HepG2 (cell line): ENCODE results near the gene SLC29A3. TPM values are rescaled to one million over a fixed set of nuclear protein-coding genes. Genes with fewer than 3 reads are reported as not detected.

Source experiments
- ARNT2 ChIP-seq: sonication (generic); formaldehyde crosslinking; IDR thresholded peaks from 2 replicates; pipeline ENCODE4 v1.8.0; 2022; ENCODE audit warnings: mild to moderate bottlenecking, low read depth, missing genetic modification reagents, moderate library complexity
- CHD2 ChIP-seq: IDR thresholded peaks from 2 replicates; pipeline ENCODE4 v1.6.1; 2011; ENCODE audit warnings: low read depth, low read length, improper control_type of control experiment
- FOXP1 ChIP-seq, 2 experiments: fragments of 450-650 bp in 1 of 2; IDR thresholded peaks; 2 replicates each; pipeline ENCODE4 v1.6.1; 2017 to 2018; ENCODE audit warnings: antibody characterized with exemption in 1 of 2
- HOXD1 ChIP-seq: sonication (generic); formaldehyde crosslinking; IDR thresholded peaks from 2 replicates; pipeline ENCODE4 v1.5.0; 2020; ENCODE audit warnings: missing genetic modification reagents
- SP1 ChIP-seq, 2 experiments: fragments of 450-650 bp in 1 of 2; sonication (generic) in 1 of 2; formaldehyde crosslinking in 1 of 2; IDR thresholded peaks; 2 replicates each; pipeline versions ENCODE4 v1.4.0 to v1.6.1; 2016 to 2020; ENCODE audit warnings: missing genetic modification reagents in 1 of 2
- SP4 ChIP-seq: sonication (generic); formaldehyde crosslinking; IDR thresholded peaks from 2 replicates; pipeline ENCODE4 v1.8.1; 2023; ENCODE audit warnings: mild to moderate bottlenecking, missing genetic modification reagents
- TRIM24 ChIP-seq: sonication (generic); formaldehyde crosslinking; IDR thresholded peaks from 2 replicates; pipeline ENCODE4 v1.8.0; 2022; ENCODE audit warnings: mild to moderate bottlenecking, missing genetic modification reagents
- ZNF232 ChIP-seq: sonication (generic); formaldehyde crosslinking; IDR thresholded peaks from 2 replicates; pipeline ENCODE4 v1.4.0; 2020; ENCODE audit warnings: missing genetic modification reagents, borderline replicate concordance
- ZNF562 ChIP-seq: sonication (generic); formaldehyde crosslinking; IDR thresholded peaks from 2 replicates; pipeline ENCODE4 v1.8.0; 2022; ENCODE audit warnings: missing genetic modification reagents, borderline replicate concordance
- ZNF703 ChIP-seq: sonication (generic); formaldehyde crosslinking; IDR thresholded peaks from 2 replicates; pipeline ENCODE4 v1.5.1; 2020; ENCODE audit warnings: missing genetic modification reagents, mild to moderate bottlenecking, moderate library complexity, borderline replicate concordance
- ZNF878 ChIP-seq: sonication (generic); formaldehyde crosslinking; IDR thresholded peaks from 2 replicates; pipeline ENCODE4 v1.8.1; 2023; ENCODE audit warnings: mild to moderate bottlenecking, missing genetic modification reagents, moderate library complexity
- polyA plus RNA-seq, 8 experiments: library from polyadenylated mRNA; depleted of rRNA in 3 of 8; stranded (reverse) in 7 of 8; unstranded in 1 of 8; fragments of >200 nt; fragmentation: Illumina TruSeq in 4 of 8; extraction: Trizol in 4 of 8; gene quantifications; 2 replicates each; pipeline versions ENCODE4 v1.2.1 to v1.2.3, GENCODE V29; 2011 to 2016; ENCODE audit warnings: low read depth in 4 of 8, missing spikeins in 1 of 8, mixed read lengths in 1 of 8; ENCODE audit not compliant: insufficient read depth in 1 of 8
- total RNA-seq, 5 experiments: library from RNA; depleted of rRNA; stranded (reverse); fragments of >200 nt; fragmentation: Illumina TruSeq; extraction: Trizol; gene quantifications; 2 replicates each; pipeline ENCODE4 v1.2.3, GENCODE V29; 2016; ENCODE audit warnings: low read depth in 1 of 5
- TF ChIP-seq, protein P1 (sequence below): sonication (generic); formaldehyde crosslinking; IDR thresholded peaks from 2 replicates; pipeline ENCODE4 v1.5.1; 2020; ENCODE audit warnings: missing genetic modification reagents, mild to moderate bottlenecking, borderline replicate concordance
- TF ChIP-seq, protein P2 (sequence below): IDR thresholded peaks from 2 replicates; pipeline ENCODE4 v1.6.1; 2012; ENCODE audit warnings: low read length, improper control_type of control experiment
- TF ChIP-seq, protein P3 (sequence below): sonication (generic); formaldehyde crosslinking; IDR thresholded peaks from 2 replicates; pipeline ENCODE4 v1.5.1; 2020; ENCODE audit warnings: mild to moderate bottlenecking, missing genetic modification reagents, borderline replicate concordance
- TF ChIP-seq, protein P4 (sequence below), 2 experiments: IDR thresholded peaks; 2 replicates each; pipeline ENCODE4 v1.6.1; 2011 to 2012; ENCODE audit warnings: low read length in 2 of 2, borderline replicate concordance in 1 of 2, low read depth in 1 of 2, mild to moderate bottlenecking in 1 of 2, moderate library complexity in 1 of 2
- TF ChIP-seq, protein P5 (sequence below): sonication (generic); formaldehyde crosslinking; IDR thresholded peaks from 2 replicates; pipeline ENCODE4 v1.4.0; 2020; ENCODE audit warnings: missing genetic modification reagents, mild to moderate bottlenecking, borderline replicate concordance

Gene SLC29A3
- total and polyA plus RNA-seq, 2 of the 13 experiments (the other 11 are each of a cell fraction or from before 2014, with no cell fraction given), result 8.6 to 11.8 TPM

DNA sequence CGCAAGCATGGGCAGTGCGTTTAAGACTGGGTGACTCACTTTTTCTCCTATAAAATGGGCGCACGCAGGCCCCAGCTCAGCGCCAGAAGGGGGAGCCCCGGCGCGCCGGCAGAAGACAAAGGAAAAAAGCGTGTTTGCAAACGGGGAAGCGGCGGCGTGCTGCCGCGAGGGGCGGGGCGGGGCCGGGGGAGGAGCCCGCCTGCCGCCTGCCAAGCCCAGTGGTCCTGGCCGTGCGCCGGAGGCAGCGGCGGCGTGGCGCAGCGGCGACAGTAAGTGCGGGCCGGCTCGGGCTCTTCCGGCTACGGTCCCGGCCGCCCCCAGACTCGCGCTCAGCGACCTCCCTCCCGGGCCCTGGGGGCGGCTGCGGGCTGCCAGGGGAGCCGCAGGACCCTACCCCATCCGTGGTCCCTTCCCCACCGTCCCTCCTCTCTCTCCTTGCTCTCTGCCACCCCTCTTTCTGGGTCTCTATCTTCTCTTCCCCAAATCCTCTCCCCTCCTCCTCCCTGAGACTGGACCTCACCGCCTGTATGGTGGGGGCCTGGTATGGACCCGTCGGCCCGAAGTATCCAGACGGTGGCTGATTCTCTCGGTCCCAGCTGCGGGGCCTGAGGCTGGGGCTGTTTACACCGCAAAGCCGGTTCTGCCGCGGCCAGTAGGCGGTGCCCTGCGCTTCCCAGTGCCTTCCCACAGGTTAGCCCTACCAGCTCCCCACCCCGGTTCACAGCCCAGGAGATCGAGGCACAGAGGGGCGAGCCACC is at the start of gene SLC29A3 (continued):
- TF ChIP-seq HOXD1 (CRISPR knock-in tag) (0 out of 2 replicates have a peak, but pooled peaks have one; percentile 9), ARNT2 (CRISPR knock-in tag) (peak; percentile 67; the same call in 1 of the 2 replicates), ZNF562 (CRISPR knock-in tag) (no peak), TRIM24 (CRISPR knock-in tag) (no peak), ZNF703 (no peak), FOXP1 (IDR thresholded peaks at IDR 0.05) (no peak), FOXP1 (CRISPR knock-in tag; IDR thresholded peaks at IDR 0.05) (peak; percentile 50), SP4 (CRISPR knock-in tag) (peak; percentile 63), SP1 (IDR thresholded peaks at IDR 0.05) (no peak), SP1 (CRISPR knock-in tag; IDR thresholded peaks at IDR 0.05) (no peak), CHD2 (no peak), ZNF878 (CRISPR knock-in tag) (no peak), ZNF232 (CRISPR knock-in tag) (peak; percentile 53; the same call in 1 of the 2 replicates)
- TF ChIP-seq, protein P1, sequence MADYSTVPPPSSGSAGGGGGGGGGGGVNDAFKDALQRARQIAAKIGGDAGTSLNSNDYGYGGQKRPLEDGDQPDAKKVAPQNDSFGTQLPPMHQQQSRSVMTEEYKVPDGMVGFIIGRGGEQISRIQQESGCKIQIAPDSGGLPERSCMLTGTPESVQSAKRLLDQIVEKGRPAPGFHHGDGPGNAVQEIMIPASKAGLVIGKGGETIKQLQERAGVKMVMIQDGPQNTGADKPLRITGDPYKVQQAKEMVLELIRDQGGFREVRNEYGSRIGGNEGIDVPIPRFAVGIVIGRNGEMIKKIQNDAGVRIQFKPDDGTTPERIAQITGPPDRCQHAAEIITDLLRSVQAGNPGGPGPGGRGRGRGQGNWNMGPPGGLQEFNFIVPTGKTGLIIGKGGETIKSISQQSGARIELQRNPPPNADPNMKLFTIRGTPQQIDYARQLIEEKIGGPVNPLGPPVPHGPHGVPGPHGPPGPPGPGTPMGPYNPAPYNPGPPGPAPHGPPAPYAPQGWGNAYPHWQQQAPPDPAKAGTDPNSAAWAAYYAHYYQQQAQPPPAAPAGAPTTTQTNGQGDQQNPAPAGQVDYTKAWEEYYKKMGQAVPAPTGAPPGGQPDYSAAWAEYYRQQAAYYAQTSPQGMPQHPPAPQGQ (CRISPR knock-in tag), result no peak
- TF ChIP-seq, protein P2, sequence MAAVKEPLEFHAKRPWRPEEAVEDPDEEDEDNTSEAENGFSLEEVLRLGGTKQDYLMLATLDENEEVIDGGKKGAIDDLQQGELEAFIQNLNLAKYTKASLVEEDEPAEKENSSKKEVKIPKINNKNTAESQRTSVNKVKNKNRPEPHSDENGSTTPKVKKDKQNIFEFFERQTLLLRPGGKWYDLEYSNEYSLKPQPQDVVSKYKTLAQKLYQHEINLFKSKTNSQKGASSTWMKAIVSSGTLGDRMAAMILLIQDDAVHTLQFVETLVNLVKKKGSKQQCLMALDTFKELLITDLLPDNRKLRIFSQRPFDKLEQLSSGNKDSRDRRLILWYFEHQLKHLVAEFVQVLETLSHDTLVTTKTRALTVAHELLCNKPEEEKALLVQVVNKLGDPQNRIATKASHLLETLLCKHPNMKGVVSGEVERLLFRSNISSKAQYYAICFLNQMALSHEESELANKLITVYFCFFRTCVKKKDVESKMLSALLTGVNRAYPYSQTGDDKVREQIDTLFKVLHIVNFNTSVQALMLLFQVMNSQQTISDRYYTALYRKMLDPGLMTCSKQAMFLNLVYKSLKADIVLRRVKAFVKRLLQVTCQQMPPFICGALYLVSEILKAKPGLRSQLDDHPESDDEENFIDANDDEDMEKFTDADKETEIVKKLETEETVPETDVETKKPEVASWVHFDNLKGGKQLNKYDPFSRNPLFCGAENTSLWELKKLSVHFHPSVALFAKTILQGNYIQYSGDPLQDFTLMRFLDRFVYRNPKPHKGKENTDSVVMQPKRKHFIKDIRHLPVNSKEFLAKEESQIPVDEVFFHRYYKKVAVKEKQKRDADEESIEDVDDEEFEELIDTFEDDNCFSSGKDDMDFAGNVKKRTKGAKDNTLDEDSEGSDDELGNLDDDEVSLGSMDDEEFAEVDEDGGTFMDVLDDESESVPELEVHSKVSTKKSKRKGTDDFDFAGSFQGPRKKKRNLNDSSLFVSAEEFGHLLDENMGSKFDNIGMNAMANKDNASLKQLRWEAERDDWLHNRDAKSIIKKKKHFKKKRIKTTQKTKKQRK, result no peak
- TF ChIP-seq, protein P3, sequence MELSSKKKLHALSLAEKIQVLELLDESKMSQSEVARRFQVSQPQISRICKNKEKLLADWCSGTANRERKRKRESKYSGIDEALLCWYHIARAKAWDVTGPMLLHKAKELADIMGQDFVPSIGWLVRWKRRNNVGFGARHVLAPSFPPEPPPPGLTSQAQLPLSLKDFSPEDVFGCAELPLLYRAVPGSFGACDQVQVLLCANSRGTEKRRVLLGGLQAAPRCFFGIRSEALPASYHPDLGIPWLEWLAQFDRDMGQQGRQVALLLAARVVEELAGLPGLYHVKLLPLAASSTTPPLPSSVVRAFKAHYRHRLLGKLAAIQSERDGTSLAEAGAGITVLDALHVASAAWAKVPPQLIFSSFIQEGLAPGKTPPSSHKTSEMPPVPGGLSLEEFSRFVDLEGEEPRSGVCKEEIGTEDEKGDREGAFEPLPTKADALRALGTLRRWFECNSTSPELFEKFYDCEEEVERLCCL, result no peak
- TF ChIP-seq, protein P4, sequence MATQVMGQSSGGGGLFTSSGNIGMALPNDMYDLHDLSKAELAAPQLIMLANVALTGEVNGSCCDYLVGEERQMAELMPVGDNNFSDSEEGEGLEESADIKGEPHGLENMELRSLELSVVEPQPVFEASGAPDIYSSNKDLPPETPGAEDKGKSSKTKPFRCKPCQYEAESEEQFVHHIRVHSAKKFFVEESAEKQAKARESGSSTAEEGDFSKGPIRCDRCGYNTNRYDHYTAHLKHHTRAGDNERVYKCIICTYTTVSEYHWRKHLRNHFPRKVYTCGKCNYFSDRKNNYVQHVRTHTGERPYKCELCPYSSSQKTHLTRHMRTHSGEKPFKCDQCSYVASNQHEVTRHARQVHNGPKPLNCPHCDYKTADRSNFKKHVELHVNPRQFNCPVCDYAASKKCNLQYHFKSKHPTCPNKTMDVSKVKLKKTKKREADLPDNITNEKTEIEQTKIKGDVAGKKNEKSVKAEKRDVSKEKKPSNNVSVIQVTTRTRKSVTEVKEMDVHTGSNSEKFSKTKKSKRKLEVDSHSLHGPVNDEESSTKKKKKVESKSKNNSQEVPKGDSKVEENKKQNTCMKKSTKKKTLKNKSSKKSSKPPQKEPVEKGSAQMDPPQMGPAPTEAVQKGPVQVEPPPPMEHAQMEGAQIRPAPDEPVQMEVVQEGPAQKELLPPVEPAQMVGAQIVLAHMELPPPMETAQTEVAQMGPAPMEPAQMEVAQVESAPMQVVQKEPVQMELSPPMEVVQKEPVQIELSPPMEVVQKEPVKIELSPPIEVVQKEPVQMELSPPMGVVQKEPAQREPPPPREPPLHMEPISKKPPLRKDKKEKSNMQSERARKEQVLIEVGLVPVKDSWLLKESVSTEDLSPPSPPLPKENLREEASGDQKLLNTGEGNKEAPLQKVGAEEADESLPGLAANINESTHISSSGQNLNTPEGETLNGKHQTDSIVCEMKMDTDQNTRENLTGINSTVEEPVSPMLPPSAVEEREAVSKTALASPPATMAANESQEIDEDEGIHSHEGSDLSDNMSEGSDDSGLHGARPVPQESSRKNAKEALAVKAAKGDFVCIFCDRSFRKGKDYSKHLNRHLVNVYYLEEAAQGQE (IDR thresholded peaks at IDR 0.05; ENCODE audit: borderline replicate concordance in 1 of 2, low read depth in 1 of 2, low read length in 2 of 2), result 0 out of 4 replicates have a peak, but pooled peaks of 1 of the 2 experiments have one; percentile 17
- TF ChIP-seq, protein P5, sequence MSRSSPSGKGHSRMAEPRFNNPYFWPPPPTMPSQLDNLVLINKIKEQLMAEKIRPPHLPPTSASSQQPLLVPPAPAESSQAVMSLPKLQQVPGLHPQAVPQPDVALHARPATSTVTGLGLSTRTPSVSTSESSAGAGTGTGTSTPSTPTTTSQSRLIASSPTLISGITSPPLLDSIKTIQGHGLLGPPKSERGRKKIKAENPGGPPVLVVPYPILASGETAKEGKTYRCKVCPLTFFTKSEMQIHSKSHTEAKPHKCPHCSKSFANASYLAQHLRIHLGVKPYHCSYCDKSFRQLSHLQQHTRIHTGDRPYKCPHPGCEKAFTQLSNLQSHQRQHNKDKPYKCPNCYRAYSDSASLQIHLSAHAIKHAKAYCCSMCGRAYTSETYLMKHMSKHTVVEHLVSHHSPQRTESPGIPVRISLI, result peak; percentile 21; the same call in 1 of the 2 replicates
